ENCODE measurements around the gene UVRAG. TPM values are rescaled to one million over a fixed set of nuclear protein-coding genes. Genes with fewer than 3 reads are reported as not detected.

Gene UVRAG
- total RNA-seq, 1 experiment from 2014 or later = 31.3 TPM

DNA sequence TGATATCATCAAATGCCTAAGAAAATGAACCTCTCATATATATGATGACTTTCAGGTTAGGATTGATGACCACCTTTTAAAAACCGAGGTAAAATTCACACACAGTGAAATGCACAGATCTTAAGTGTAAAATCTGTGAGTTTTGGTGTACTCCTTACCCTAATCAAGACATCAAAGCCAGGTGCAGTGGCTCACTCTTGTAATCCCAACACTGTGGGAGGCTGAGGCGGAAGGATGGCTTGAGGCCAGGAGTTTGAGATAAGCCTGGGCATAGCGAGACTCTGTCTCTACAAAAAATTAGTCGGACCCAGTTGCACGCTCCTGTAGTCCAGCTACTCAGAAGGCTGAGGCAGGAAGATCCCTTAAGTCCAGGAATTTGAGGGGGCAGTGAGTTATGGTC, 140.4 kb downstream of the UVRAG start:
- Mint-ChIP-seq H3K9me3 (ENCODE audit: unreplicated experiment) (no peaks in the 10 kb centered on the region), H3K36me3 (ENCODE audit: insufficient read depth, unreplicated experiment) (peaks cover 6% of the 10 kb centered on the region), H3K4me3 (ENCODE audit: unreplicated experiment) (no peak overlapping the region), H3K4me1 (ENCODE audit: low read depth, unreplicated experiment) (no peaks in the 10 kb centered on the region), H3K27me3 (ENCODE audit: insufficient read depth, unreplicated experiment) (no peaks in the 10 kb centered on the region), H3K27ac (ENCODE audit: unreplicated experiment) (no peak overlapping the region)
- Histone ChIP-seq H3K4me3 (ENCODE audit: low read depth, low read length) (no peak overlapping the region), H3K27me3 (replicated peaks; ENCODE audit: control insufficient read depth, insufficient read depth, low read length) (no peaks in the 10 kb centered on the region), H3K36me3 (ENCODE audit: control insufficient read depth, insufficient read depth, low read length) (no peaks in the 10 kb centered on the region), H3K4me1 (peaks cover 5% of the 10 kb centered on the region; the same call in 1 of the 2 replicates), H3K9me3 (no peaks in the 10 kb centered on the region)
- DNase-seq = no peak
- TF ChIP-seq, protein P1, sequence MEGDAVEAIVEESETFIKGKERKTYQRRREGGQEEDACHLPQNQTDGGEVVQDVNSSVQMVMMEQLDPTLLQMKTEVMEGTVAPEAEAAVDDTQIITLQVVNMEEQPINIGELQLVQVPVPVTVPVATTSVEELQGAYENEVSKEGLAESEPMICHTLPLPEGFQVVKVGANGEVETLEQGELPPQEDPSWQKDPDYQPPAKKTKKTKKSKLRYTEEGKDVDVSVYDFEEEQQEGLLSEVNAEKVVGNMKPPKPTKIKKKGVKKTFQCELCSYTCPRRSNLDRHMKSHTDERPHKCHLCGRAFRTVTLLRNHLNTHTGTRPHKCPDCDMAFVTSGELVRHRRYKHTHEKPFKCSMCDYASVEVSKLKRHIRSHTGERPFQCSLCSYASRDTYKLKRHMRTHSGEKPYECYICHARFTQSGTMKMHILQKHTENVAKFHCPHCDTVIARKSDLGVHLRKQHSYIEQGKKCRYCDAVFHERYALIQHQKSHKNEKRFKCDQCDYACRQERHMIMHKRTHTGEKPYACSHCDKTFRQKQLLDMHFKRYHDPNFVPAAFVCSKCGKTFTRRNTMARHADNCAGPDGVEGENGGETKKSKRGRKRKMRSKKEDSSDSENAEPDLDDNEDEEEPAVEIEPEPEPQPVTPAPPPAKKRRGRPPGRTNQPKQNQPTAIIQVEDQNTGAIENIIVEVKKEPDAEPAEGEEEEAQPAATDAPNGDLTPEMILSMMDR (IDR thresholded peaks at IDR 0.05; ENCODE audit: insufficient read depth in 1 of 2, low read depth in 1 of 2, low read length in 1 of 2, severe bottlenecking in 1 of 2, unreplicated experiment in 1 of 2) = no peak
- ChIA-PET POLR2A (no interaction called here), CTCF (no interaction called here)
- intact Hi-C loops (cut with micrococcal nuclease; ENCODE audit: unreplicated experiment) = no loop called here
- BruUV-seq (replicated peaks) = no TSS peak

DNA sequence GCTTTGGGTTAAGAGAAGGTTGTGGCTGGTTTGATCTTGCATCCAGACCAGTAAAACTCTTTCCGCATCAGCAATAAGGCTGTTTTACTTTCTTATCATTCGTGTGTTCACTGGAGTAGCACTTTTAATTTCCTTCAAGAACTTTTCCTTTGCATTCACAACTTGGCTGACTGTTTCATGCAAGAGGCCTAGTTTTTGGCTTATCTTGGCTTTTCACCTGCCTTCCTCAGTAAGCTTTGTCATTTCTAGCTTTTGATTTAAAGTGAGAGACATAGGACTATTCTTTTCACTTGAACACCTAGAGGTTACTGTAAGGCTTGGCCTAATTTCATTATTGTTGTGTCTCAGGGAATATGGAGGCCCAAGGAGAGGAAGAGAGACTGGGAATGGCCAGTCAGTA, 144.5 kb downstream of the UVRAG start:
- no TSS peak for BruUV-seq (replicated peaks)
- no peaks in the 10 kb centered on the region for H3K9me3 ChIP-seq
- H3K4me1 Mint-ChIP-seq (ENCODE audit: low read depth, unreplicated experiment) = no peaks in the 10 kb centered on the region
- H3K27me3 ChIP-seq (replicated peaks; ENCODE audit: control insufficient read depth, insufficient read depth, low read length) = no peaks in the 10 kb centered on the region
- peaks cover 6% of the 10 kb centered on the region for H3K36me3 Mint-ChIP-seq (ENCODE audit: insufficient read depth, unreplicated experiment)
- H3K27me3 Mint-ChIP-seq (ENCODE audit: insufficient read depth, unreplicated experiment) = no peaks in the 10 kb centered on the region
- POLR2A ChIA-PET = no interaction called here
- H3K27ac Mint-ChIP-seq (ENCODE audit: unreplicated experiment) = no peak overlapping the region
- no peak overlapping the region for H3K4me3 ChIP-seq (ENCODE audit: low read depth, low read length)
- H3K36me3 ChIP-seq (ENCODE audit: control insufficient read depth, insufficient read depth, low read length) = no peaks in the 10 kb centered on the region
- H3K9me3 Mint-ChIP-seq (ENCODE audit: unreplicated experiment) = no peaks in the 10 kb centered on the region
- no peaks in the 10 kb centered on the region for H3K4me1 ChIP-seq
- intact Hi-C loops (cut with micrococcal nuclease; ENCODE audit: unreplicated experiment) = no loop called here
- no peak for DNase-seq
- TF ChIP-seq, protein P1 (IDR thresholded peaks at IDR 0.05; ENCODE audit: insufficient read depth in 1 of 2, low read depth in 1 of 2, low read length in 1 of 2, severe bottlenecking in 1 of 2, unreplicated experiment in 1 of 2) = no peak
- H3K4me3 Mint-ChIP-seq (ENCODE audit: unreplicated experiment) = no peak overlapping the region
- CTCF ChIA-PET = no interaction called here

DNA sequence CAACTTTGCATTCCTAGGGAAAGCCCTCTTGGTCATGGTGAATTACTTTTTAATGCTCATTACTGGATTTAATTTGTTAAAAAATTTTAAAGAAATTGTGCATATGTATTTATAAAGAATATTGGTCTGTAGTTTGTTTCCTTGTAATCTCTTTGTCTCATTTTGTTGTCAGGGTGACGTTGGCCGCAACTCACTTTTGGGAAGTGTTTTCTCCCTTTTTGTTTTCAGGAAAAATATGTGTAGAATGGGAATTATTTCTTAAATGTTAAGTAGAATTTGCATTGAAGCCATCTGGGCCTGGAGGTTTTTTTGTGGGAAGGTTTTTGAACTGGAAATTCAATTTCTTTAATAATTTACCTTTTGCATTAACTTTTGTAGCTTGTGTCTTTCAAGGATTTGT, 149.1 kb downstream of the UVRAG start:
- no peaks in the 10 kb centered on the region for H3K9me3 Mint-ChIP-seq (ENCODE audit: unreplicated experiment)
- POLR2A ChIA-PET = no interaction called here
- H3K27me3 Mint-ChIP-seq (ENCODE audit: insufficient read depth, unreplicated experiment) = no peaks in the 10 kb centered on the region
- no peaks in the 10 kb centered on the region for H3K36me3 Mint-ChIP-seq (ENCODE audit: insufficient read depth, unreplicated experiment)
- TF ChIP-seq, protein P1 (IDR thresholded peaks at IDR 0.05; ENCODE audit: insufficient read depth in 1 of 2, low read depth in 1 of 2, low read length in 1 of 2, severe bottlenecking in 1 of 2, unreplicated experiment in 1 of 2) = no peak
- H3K36me3 ChIP-seq (ENCODE audit: control insufficient read depth, insufficient read depth, low read length) = no peaks in the 10 kb centered on the region
- CTCF ChIA-PET = no interaction called here
- no peak overlapping the region for H3K4me3 ChIP-seq (ENCODE audit: low read depth, low read length)
- DNase-seq = no peak
- no peak overlapping the region for H3K27ac Mint-ChIP-seq (ENCODE audit: unreplicated experiment)
- intact Hi-C loops (cut with micrococcal nuclease; ENCODE audit: unreplicated experiment) = no loop called here
- no peaks in the 10 kb centered on the region for H3K4me1 ChIP-seq
- H3K4me1 Mint-ChIP-seq (ENCODE audit: low read depth, unreplicated experiment) = peaks cover 7% of the 10 kb centered on the region
- H3K9me3 ChIP-seq = no peaks in the 10 kb centered on the region
- no peaks in the 10 kb centered on the region for H3K27me3 ChIP-seq (replicated peaks; ENCODE audit: control insufficient read depth, insufficient read depth, low read length)
- H3K4me3 Mint-ChIP-seq (ENCODE audit: unreplicated experiment) = no peak overlapping the region
- no TSS peak for BruUV-seq (replicated peaks)

All from Caco-2 (cell line).